K562 (cell line): ENCODE measurements around the gene ASB12.

Source experiments
- PHF8 ChIP-seq: fragments of 200-600 bp; sonication (generic); IDR thresholded peaks from 2 replicates; pipeline ENCODE4 v1.6.1; 2012; ENCODE audit warnings: mixed run types, mild to moderate bottlenecking, inconsistent platforms, low read length, moderate library complexity, borderline replicate concordance
- TEAD2 ChIP-seq: fragments of 450-650 bp; IDR thresholded peaks from 2 replicates; pipeline ENCODE4 v1.6.1; 2016; ENCODE audit warnings: missing genetic modification characterization, control low read depth, missing compliant biosample characterization
- ZEB2 ChIP-seq: fragments of 450-650 bp; IDR thresholded peaks from 2 replicates; pipeline ENCODE4 v1.6.1; 2016
- ZNF583 ChIP-seq: fragments of 250-450 bp; sonication (Bioruptor Pico); IDR thresholded peaks from 2 replicates; pipeline ENCODE4 v1.4.0; 2020

GRCh38 chrX:64229154-64229553 lies 1.3 kb downstream of the ASB12 start:
- TF ChIP-seq ZNF583 (CRISPR knock-in tag) (no peak), PHF8 (no peak), ZEB2 (no peak), TEAD2 (tag) (no peak)
